H1 (cell line): ENCODE measurements around the gene BAG2. TPM values are rescaled to one million over a fixed set of nuclear protein-coding genes. Genes with fewer than 3 reads are reported as not detected.

Source experiments
- CTCF ChIA-PET: fragments of 300-600 bp; sonication (Branson Sonifier 250); formaldehyde crosslinking; loops from one replicate; lab custom pipeline; 2021; ENCODE audit not compliant: partially characterized antibody; lab: Charles Lee
- POLR2A ChIA-PET: fragments of 300-600 bp; sonication (Branson Sonifier 250); formaldehyde crosslinking; loops from one replicate; lab custom pipeline; 2021; ENCODE audit warnings: inconsistent platforms; ENCODE audit not compliant: partially characterized antibody; lab: Charles Lee
- DNase-seq, 2 experiments: peaks; one replicate each; pipeline versions ENCODE4 v3.0.0 to v3.0.0-alpha.2; 2010 to 2022; ENCODE audit warnings: low spot score in 2 of 2, low read depth in 1 of 2, mixed read lengths in 1 of 2
- FAIRE-seq: peaks from 2 replicates; lab custom pipeline; 2011; peaks lifted over from hg19 to GRCh38; lab: Jason Lieb, UNC
- H2AFZ ChIP-seq: 2 replicates; pipeline ENCODE4 v1.8.1; 2012; ENCODE audit warnings: low read length, inconsistent platforms
- H2AK5ac ChIP-seq: 2 replicates; pipeline ENCODE4 v1.6.1; 2013; ENCODE audit warnings: low read depth, low read length
- H2BK120ac ChIP-seq: replicated peaks from 2 replicates; pipeline ENCODE3; 2013; ENCODE audit warnings: low read depth, low read length, inconsistent platforms
- H2BK12ac ChIP-seq: 2 replicates; pipeline ENCODE4 v1.6.1; 2013; ENCODE audit warnings: low read depth, low read length
- H2BK15ac ChIP-seq: 2 replicates; pipeline ENCODE4 v1.6.1; 2013; ENCODE audit warnings: low read length
- H2BK20ac ChIP-seq: 2 replicates; pipeline ENCODE4 v1.6.1; 2013; ENCODE audit warnings: low read length
- H2BK5ac ChIP-seq: 2 replicates; pipeline ENCODE4 v1.6.1; 2013; ENCODE audit warnings: low read depth, low read length
- H3K14ac ChIP-seq: 2 replicates; pipeline ENCODE4 v1.6.1; 2013; ENCODE audit warnings: inconsistent platforms; ENCODE audit not compliant: insufficient read length
- H3K18ac ChIP-seq: 2 replicates; pipeline ENCODE4 v1.6.1; 2013; ENCODE audit warnings: low read length; ENCODE audit errors: extremely low read depth
- H3K23ac ChIP-seq: 2 replicates; pipeline ENCODE4 v1.6.1; 2013; ENCODE audit warnings: inconsistent platforms; ENCODE audit not compliant: insufficient read length
- H3K23me2 ChIP-seq: 2 replicates; pipeline ENCODE4 v1.6.1; 2013; ENCODE audit warnings: low read depth, low read length
- H3K27ac ChIP-seq: 2 replicates; pipeline ENCODE4 v1.6.1; 2011; ENCODE audit warnings: low read depth, low read length, inconsistent platforms
- H3K27me3 ChIP-seq, 4 experiments: replicated peaks in 1 of 4; 1 replicate in 1 of 4; 2 replicates in 3 of 4; pipeline versions ENCODE4 v1.6.1 to v1.8.1; 2011 to 2013; ENCODE audit warnings: low read length in 3 of 4, mild to moderate bottlenecking in 3 of 4, inconsistent platforms in 2 of 4, mixed read lengths in 2 of 4, moderate library complexity in 1 of 4; ENCODE audit not compliant: control insufficient read depth in 3 of 4, insufficient read depth in 3 of 4; ENCODE audit errors: extremely low read depth in 1 of 4
- H3K36me3 ChIP-seq, 4 experiments: 2 replicates each; pipeline versions ENCODE4 v1.6.1 to v1.8.1; 2011 to 2013; ENCODE audit warnings: mild to moderate bottlenecking in 4 of 4, low read length in 3 of 4, moderate library complexity in 2 of 4, control low read depth in 1 of 4, inconsistent platforms in 1 of 4; ENCODE audit not compliant: insufficient read depth in 4 of 4, control insufficient read depth in 2 of 4
- H3K4ac ChIP-seq: replicated peaks from 2 replicates; pipeline ENCODE3; 2013; ENCODE audit warnings: low read length, low read depth, mixed read lengths, inconsistent platforms; ENCODE audit not compliant: insufficient read length
- H3K4me1 ChIP-seq, 4 experiments: replicated peaks in 1 of 4; 1 replicate in 1 of 4; 2 replicates in 3 of 4; pipeline versions ENCODE4 v1.6.1 to v1.8.1; 2011 to 2013; ENCODE audit warnings: low read length in 3 of 4, inconsistent platforms in 2 of 4, mixed read lengths in 1 of 4; ENCODE audit not compliant: insufficient read depth in 4 of 4, control insufficient read depth in 3 of 4
- H3K4me2 ChIP-seq, 2 experiments: 2 replicates each; pipeline versions ENCODE4 v1.6.1 to v1.8.1; 2011 to 2013; ENCODE audit warnings: low read depth in 2 of 2, low read length in 2 of 2, control low read depth in 1 of 2, inconsistent platforms in 1 of 2, mild to moderate bottlenecking in 1 of 2; ENCODE audit not compliant: insufficient read depth in 1 of 2
- H3K4me3 ChIP-seq, 4 experiments: fragments of 200-600, 300-600 bp in 1 of 4; sonication (generic), shearing (Covaris generic), sonication (Bioruptor Twin) in 1 of 4; 2 replicates each; pipeline versions ENCODE4 v1.5.1 to v1.8.1; 2011 to 2016; ENCODE audit warnings: low read length in 4 of 4, low read depth in 3 of 4, control low read depth in 2 of 4, inconsistent platforms in 2 of 4, mild to moderate bottlenecking in 2 of 4, mixed read lengths in 1 of 4, moderate library complexity in 1 of 4; ENCODE audit not compliant: insufficient read depth in 2 of 4; ENCODE audit errors: extremely low read depth in 1 of 4
- H3K56ac ChIP-seq: replicated peaks from 2 replicates; pipeline ENCODE3; 2013; ENCODE audit warnings: low read depth, mild to moderate bottlenecking, mixed read lengths, low read length, inconsistent platforms; ENCODE audit not compliant: insufficient read length
- H3K79me1 ChIP-seq: 2 replicates; pipeline ENCODE4 v1.6.1; 2013; ENCODE audit warnings: low read depth, low read length, control low read depth
- H3K79me2 ChIP-seq, 2 experiments: 2 replicates each; pipeline versions ENCODE4 v1.6.1 to v1.8.1; 2012 to 2013; ENCODE audit warnings: low read length in 2 of 2, mild to moderate bottlenecking in 2 of 2, inconsistent platforms in 1 of 2; ENCODE audit not compliant: insufficient read depth in 2 of 2, control insufficient read depth in 1 of 2
- H3K9ac ChIP-seq, 4 experiments: replicated peaks in 1 of 4; 1 replicate in 1 of 4; 2 replicates in 3 of 4; pipeline versions ENCODE4 v1.6.1 to v1.8.1; 2011 to 2013; ENCODE audit warnings: low read depth in 3 of 4, low read length in 3 of 4, control low read depth in 2 of 4, mild to moderate bottlenecking in 2 of 4, moderate library complexity in 2 of 4, inconsistent platforms in 1 of 4; ENCODE audit errors: extremely low read depth in 1 of 4
- H3K9me3 ChIP-seq, 2 experiments: 2 replicates each; pipeline versions ENCODE4 v1.6.1 to v1.8.1; 2012 to 2013; ENCODE audit warnings: mild to moderate bottlenecking in 2 of 2, moderate library complexity in 2 of 2, control low read depth in 1 of 2, inconsistent platforms in 1 of 2, low read depth in 1 of 2, low read length in 1 of 2, mixed read lengths in 1 of 2; ENCODE audit not compliant: insufficient read depth in 2 of 2
- H4K20me1 ChIP-seq, 2 experiments: replicated peaks in 1 of 2; 2 replicates each; pipeline versions ENCODE3 to v1.8.1; 2011 to 2013; ENCODE audit warnings: inconsistent platforms in 2 of 2, low read length in 2 of 2, mild to moderate bottlenecking in 1 of 2; ENCODE audit not compliant: insufficient read depth in 2 of 2, control insufficient read depth in 1 of 2
- H4K5ac ChIP-seq: 2 replicates; pipeline ENCODE4 v1.6.1; 2013; ENCODE audit warnings: low read length, low read depth, mixed read lengths, inconsistent platforms; ENCODE audit not compliant: insufficient read length
- H4K8ac ChIP-seq: 2 replicates; pipeline ENCODE4 v1.8.0; 2013; ENCODE audit warnings: mild to moderate bottlenecking, moderate library complexity, low read length, inconsistent platforms; ENCODE audit not compliant: insufficient read depth; ENCODE audit errors: extremely low read depth
- H4K91ac ChIP-seq: replicated peaks from 2 replicates; pipeline ENCODE3; 2013; ENCODE audit warnings: low read length, mixed read lengths, inconsistent platforms; ENCODE audit not compliant: insufficient read length
- BCL11A ChIP-seq, 2 experiments: IDR thresholded peaks; one replicate each; pipeline ENCODE4 v1.6.1; 2011; ENCODE audit warnings: low read depth in 2 of 2, low read length in 2 of 2, mild to moderate bottlenecking in 2 of 2
- CBX5 ChIP-seq: fragments of 300-800, 300-1000 bp; sonication (generic); IDR thresholded peaks from 2 replicates; pipeline ENCODE4 v1.7.1; 2016; ENCODE audit warnings: antibody characterized with exemption, low read length, low read depth
- CTCF ChIP-seq, 3 experiments: IDR thresholded peaks; 1 replicate in 2 of 3; 2 replicates in 1 of 3; pipeline versions ENCODE4 v1.5.1 to v1.6.1; 2011; ENCODE audit warnings: low read length in 3 of 3, mild to moderate bottlenecking in 3 of 3, inconsistent platforms in 2 of 3, low read depth in 1 of 3, moderate library complexity in 1 of 3; ENCODE audit not compliant: insufficient read depth in 1 of 3; ENCODE audit errors: control extremely low read depth in 1 of 3
- EGR1 ChIP-seq: IDR thresholded peaks from 2 replicates; pipeline ENCODE4 v1.6.1; 2011; ENCODE audit warnings: low read depth, low read length, borderline replicate concordance
- GABPA ChIP-seq: IDR thresholded peaks from 2 replicates; pipeline ENCODE4 v1.6.1; 2011; ENCODE audit warnings: mild to moderate bottlenecking, low read length, moderate library complexity, borderline replicate concordance; ENCODE audit not compliant: insufficient read depth
- SIRT6 ChIP-seq: IDR thresholded peaks from one replicate; pipeline ENCODE4 v1.7.1; 2012; ENCODE audit warnings: low read length, inconsistent platforms
- TAF7 ChIP-seq: optimal IDR thresholded peaks from 2 replicates; pipeline ENCODE3; 2011; ENCODE audit warnings: low read depth, mild to moderate bottlenecking, inconsistent platforms, low read length, moderate library complexity, borderline replicate concordance
- TBP ChIP-seq: IDR thresholded peaks from 2 replicates; pipeline ENCODE4 v1.6.1; 2011; ENCODE audit warnings: low read depth, low read length, improper control_type of control experiment
- TCF12 ChIP-seq: IDR thresholded peaks from 2 replicates; pipeline ENCODE4 v1.6.1; 2011; ENCODE audit warnings: low read depth, mild to moderate bottlenecking, low read length
- polyA plus RNA-seq, 7 experiments: library from polyadenylated mRNA; depleted of rRNA in 3 of 7; stranded (reverse) in 5 of 7; unstranded in 2 of 7; fragments of >200 nt in 5 of 7; fragments of 200-250 nt in 2 of 7; gene quantifications; 1 replicate in 5 of 7; 2 replicates in 1 of 7; 4 replicates in 1 of 7; pipeline versions ENCODE4 v1.2.1 to v1.2.3, GENCODE V29; 2011 to 2013; ENCODE audit warnings: missing spikeins in 2 of 7, mixed read lengths in 2 of 7
- total RNA-seq: library from RNA; stranded (reverse); fragmentation: NEBNext Ultra II Directional; extraction: Animal tissue kit (Norgen Biotek cat#: 25700); gene quantifications from 2 replicates; pipeline ENCODE4 v1.2.1, GENCODE V29; 2021

BAG2 gene
- total and polyA plus RNA-seq, 2 of the 8 experiments (the other 6 are each of a cell fraction or from before 2014, with no cell fraction given): 4.4 to 7.4 TPM

GRCh38 chr6:57130661-57131177 lies 41.4 kb upstream of the BAG2 start:
- Histone ChIP-seq H3K79me2 (no peaks in the 10 kb centered on the region), H3K4me1 (no peaks in the 10 kb centered on the region), H2AFZ (no peak overlapping the region), H3K36me3 (peaks cover 0 to 15% (median 0%) of the 10 kb centered on the region in 4 experiments; a peak in 2 of 8 replicates), H3K9ac (no peak overlapping the region), H3K23ac (no peak overlapping the region), H3K9me3 (no peaks in the 10 kb centered on the region), H3K27ac (no peak overlapping the region), H3K79me1 (no peaks in the 10 kb centered on the region), H2AK5ac (no peak overlapping the region), H3K27me3 (no peaks in the 10 kb centered on the region), H3K23me2 (no peaks in the 10 kb centered on the region), H2BK20ac (no peak overlapping the region), H4K20me1 (no peaks in the 10 kb centered on the region), H4K91ac (no peak overlapping the region), H3K18ac (no peak overlapping the region), H2BK15ac (no peak overlapping the region), H3K14ac (no peak overlapping the region), H3K56ac (no peak overlapping the region), H3K4ac (no peak overlapping the region), H4K5ac (no peak overlapping the region), H4K8ac (no peak overlapping the region), H3K4me3 (no peak overlapping the region), H2BK12ac (no peak overlapping the region), H3K4me2 (no peak overlapping the region), H2BK5ac (no peak overlapping the region), H2BK120ac (no peak overlapping the region)
- ChIA-PET CTCF (no interaction called here), POLR2A (interaction anchor here (1.0 kb wide), 1 partner anchor 41 kb away, joined by 4 read pairs; the partner anchor contains the start of gene BAG2)
- no peak for TF ChIP-seq GABPA
- no peak for TF ChIP-seq TCF12
- TF ChIP-seq CBX5: no peak
- TF ChIP-seq BCL11A (IDR thresholded peaks at IDR 0.05; ENCODE audit: low read depth in 2 of 2, low read length in 2 of 2): no peak
- TF ChIP-seq EGR1: no peak
- TF ChIP-seq CTCF (IDR thresholded peaks at IDR 0.05; ENCODE audit: control extremely low read depth in 1 of 3, insufficient read depth in 1 of 3, low read depth in 1 of 3, low read length in 3 of 3): no peak
- TF ChIP-seq TBP: no peak
- TF ChIP-seq TAF7: no peak
- TF ChIP-seq SIRT6: no peak
- DNase-seq: no peak
- FAIRE-seq: no peak
